GM12878 (cell line): Measurements from ENCODE around the gene CMSS1. TPM values are rescaled to one million over a fixed set of nuclear protein-coding genes. Genes with fewer than 3 reads are reported as not detected.

Experiments used
- ATAC-seq: fragments of 200-7000 bp; cut with Tn5 transposase; 3 replicates; pipeline ENCODE4 v1.9.1; 2020; ENCODE audit warnings: mild to moderate bottlenecking, moderate library complexity
- BruUV-seq: library from RNA; stranded (reverse); fragments of 400-500 nt; replicated peaks from 2 replicates; lab custom pipeline; 2021; lab: Mats Ljungman, UMichigan
- CTCF ChIA-PET: fragments of 300-600 bp; sonication (Branson Sonifier 250); formaldehyde crosslinking; extraction: SDS; loops from one replicate; lab custom pipeline; 2021; ENCODE audit warnings: inconsistent platforms; lab: Yijun Ruan, JAX
- POLR2A ChIA-PET: fragments of 350-600 bp; formaldehyde crosslinking; extraction: SDS; loops from one replicate; lab custom pipeline; 2021; ENCODE audit warnings: inconsistent platforms; lab: Charles Lee
- RAD21 ChIA-PET: fragments of 300-600 bp; sonication (Branson Sonifier 250); formaldehyde crosslinking; loops from one replicate; lab custom pipeline; 2023; ENCODE audit warnings: antibody characterized with exemption; ENCODE audit not compliant: unreplicated experiment; lab: Charles Lee
- SMC1A ChIA-PET: fragments of 300-600 bp; sonication (Branson Sonifier 250); formaldehyde crosslinking; loops from one replicate; lab custom pipeline; 2023; ENCODE audit not compliant: unreplicated experiment, uncharacterized antibody; lab: Charles Lee
- DNase-seq: peaks from one replicate; pipeline ENCODE4 v3.0.0-alpha.2; 2011; ENCODE audit warnings: low read depth, low spot score
- FAIRE-seq: peaks from 3 replicates; lab custom pipeline; 2011; peaks lifted over from hg19 to GRCh38; lab: Jason Lieb, UNC
- H2AFZ ChIP-seq: 2 replicates; pipeline ENCODE4 v1.6.0; 2011; ENCODE audit warnings: low read depth, low read length, control low read depth; ENCODE audit not compliant: control insufficient read depth
- H3K27ac ChIP-seq: 2 replicates; pipeline ENCODE4 v1.5.1; 2011; ENCODE audit warnings: control low read depth; ENCODE audit not compliant: control insufficient read depth, insufficient read depth
- H3K27me3 ChIP-seq, 2 experiments: replicated peaks in 1 of 2; 2 replicates each; pipeline versions ENCODE4 v1.6.0 to v1.6.1; 2011; ENCODE audit warnings: low read length in 1 of 2; ENCODE audit not compliant: control insufficient read depth in 2 of 2, insufficient read depth in 2 of 2
- H3K36me3 ChIP-seq, 2 experiments: 2 replicates each; pipeline ENCODE4 v1.5.1; 2011; ENCODE audit warnings: low read length in 1 of 2; ENCODE audit not compliant: control insufficient read depth in 2 of 2, insufficient read depth in 2 of 2
- H3K4me1 ChIP-seq: 2 replicates; pipeline ENCODE4 v1.6.1; 2011; ENCODE audit warnings: mild to moderate bottlenecking, low read length, moderate library complexity, mixed read lengths; ENCODE audit not compliant: control insufficient read depth, insufficient read depth
- H3K4me2 ChIP-seq: 2 replicates; pipeline ENCODE4 v1.6.0; 2011; ENCODE audit warnings: control low read depth; ENCODE audit not compliant: control insufficient read depth, insufficient read depth
- H3K4me3 ChIP-seq: fragments of 200-600 bp; sonication (generic); 2 replicates; pipeline ENCODE4 v1.5.1; 2016
- H3K79me2 ChIP-seq: 2 replicates; pipeline ENCODE4 v1.6.0; 2011; ENCODE audit warnings: low read length; ENCODE audit not compliant: control insufficient read depth, insufficient read depth
- H3K9ac ChIP-seq: 2 replicates; pipeline ENCODE4 v1.8.0; 2011; ENCODE audit warnings: low read length, control low read depth, mixed read lengths; ENCODE audit not compliant: control insufficient read depth, insufficient read depth
- H3K9me3 ChIP-seq: replicated peaks from 3 replicates; pipeline ENCODE4 v1.5.1; 2011; ENCODE audit warnings: mild to moderate bottlenecking, low read length; ENCODE audit not compliant: control insufficient read depth, insufficient read depth
- H4K20me1 ChIP-seq: 2 replicates; pipeline ENCODE4 v1.6.0; 2011; ENCODE audit not compliant: control insufficient read depth, insufficient read depth
- CBX3 ChIP-seq: fragments of 200-600 bp; sonication (generic); IDR thresholded peaks from 2 replicates; pipeline ENCODE4 v1.6.1; 2016; ENCODE audit warnings: low read depth, borderline replicate concordance
- EZH2 ChIP-seq: IDR thresholded peaks from 2 replicates; pipeline ENCODE4 v1.6.1; 2012; ENCODE audit warnings: low read depth, mild to moderate bottlenecking, control low read depth, inconsistent platforms, low read length, borderline replicate concordance; ENCODE audit not compliant: control insufficient read depth
- IKZF1 ChIP-seq: fragments of 450-650 bp; conservative IDR thresholded peaks from 2 replicates; pipeline ENCODE4 v1.6.1; 2017; ENCODE audit warnings: antibody characterized with exemption, mild to moderate bottlenecking
- PAX5 ChIP-seq: IDR thresholded peaks from 2 replicates; pipeline ENCODE4 v1.6.1; 2011; ENCODE audit warnings: low read depth, low read length, borderline replicate concordance
- RAD51 ChIP-seq: fragments of 450-650 bp; IDR thresholded peaks from 2 replicates; pipeline ENCODE4 v1.6.1; 2016; ENCODE audit warnings: moderate library complexity, mild to moderate bottlenecking, inconsistent platforms
- SREBF2 ChIP-seq: IDR thresholded peaks from 2 replicates; pipeline ENCODE4 v1.6.1; 2012; ENCODE audit warnings: mild to moderate bottlenecking, low read length
- ZBED1 ChIP-seq: IDR thresholded peaks from 2 replicates; pipeline ENCODE4 v1.6.1; 2016; ENCODE audit warnings: borderline replicate concordance
- WGBS: methylation state at CpG from one replicate; pipeline ENCODE4 v1.1.6; 2016; ENCODE audit warnings: low lambda C conversion rate; ENCODE audit not compliant: insufficient replicate concordance, insufficient coverage; ENCODE audit errors: missing lambda C conversion rate; 5-methylcytosine and 5-hydroxymethylcytosine counted together
- in situ Hi-C: fragments of 300-500 bp; cut with MboI; formaldehyde crosslinking; loops from 9 replicates; pipeline ENCODE4 v1.14.3; 2018; ENCODE audit warnings: mixed read lengths
- intact Hi-C: fragments of 100-400 bp; cut with micrococcal nuclease; formaldehyde crosslinking; loops from one replicate; pipeline ENCODE4 v1.14.2; 2022; ENCODE audit not compliant: unreplicated experiment
- polyA plus RNA-seq, 11 experiments: library from polyadenylated mRNA; depleted of rRNA in 4 of 11; unstranded in 6 of 11; stranded (reverse) in 5 of 11; fragments of >200 nt; fragmentation: Nextera tagmentation in 4 of 11; fragmentation: Illumina TruSeq in 1 of 11; extraction: Ambion mirVana in 4 of 11; extraction: Trizol in 1 of 11; gene quantifications; 1 replicate in 1 of 11; 2 replicates in 10 of 11; pipeline versions ENCODE4 v1.2.1 to v1.2.3, GENCODE V29; 2011 to 2016; ENCODE audit warnings: inconsistent platforms in 2 of 11, missing spikeins in 2 of 11, low read depth in 1 of 11
- total RNA-seq, 4 experiments: library from RNA; depleted of rRNA in 3 of 4; stranded (reverse); fragments of >200 nt in 3 of 4; fragmentation: Illumina TruSeq in 1 of 4; extraction: Trizol in 1 of 4; gene quantifications; 2 replicates each; pipeline versions ENCODE4 v1.2.1 to v1.2.3, GENCODE V29; 2013 to 2021

The CMSS1 gene
- total and polyA plus RNA-seq, 10 of the 15 experiments (the other 5 are each of a cell fraction or from before 2014, with no cell fraction given) = 31.0 to 118 (median 70.1) TPM

GRCh38 chr3:99955773-99956562, 138.3 kb downstream of the CMSS1 start:
- TF ChIP-seq IKZF1 (no peak), PAX5 (no peak), CBX3 (no peak), ZBED1 (no peak), EZH2 (no peak), SREBF2 (no peak), RAD51 (no peak)
- H2AFZ ChIP-seq = no peak overlapping the region
- H3K9me3 ChIP-seq = no peaks in the 10 kb centered on the region
- no peaks in the 10 kb centered on the region for H3K4me1 ChIP-seq
- H3K27ac ChIP-seq = no peak overlapping the region
- ChIA-PET RAD21 (no interaction called here), SMC1A (interaction anchor here (0.6 kb wide), 1 partner anchor 32 kb away, joined by 4 read pairs; no protein-coding TSS in a partner anchor), POLR2A (interaction anchor here (1.1 kb wide), 1 partner anchor 8 kb away, joined by 3 read pairs; no protein-coding TSS in a partner anchor), CTCF (interaction anchor here (1.0 to 1.6 kb wide), 3 partner anchors 13 to 124 kb away, joined by 3 to 5 read pairs (median 4); no protein-coding TSS in a partner anchor)
- ATAC-seq = no peak
- no peaks in the 10 kb centered on the region for H3K79me2 ChIP-seq
- H4K20me1 ChIP-seq = no peaks in the 10 kb centered on the region
- no TSS peak for BruUV-seq
- no peak overlapping the region for H3K4me2 ChIP-seq
- H3K4me3 ChIP-seq = no peak overlapping the region
- in situ Hi-C loops = no loop called here
- WGBS = 88% methylated on average over 10 of the region's 10 CpGs
- H3K36me3 ChIP-seq = no peaks in the 10 kb centered on the region
- no peaks in the 10 kb centered on the region for H3K27me3 ChIP-seq
- FAIRE-seq = no peak
- intact Hi-C loops = no loop called here
- no peak for DNase-seq
- no peak overlapping the region for H3K9ac ChIP-seq
